Limb (tissue), 2 donors: ENCODE results near the gene LSR.
"Not testable (repeated sequence)": the region's sequence is repeated elsewhere in the genome, so short reads cannot be mapped to it uniquely, and the experiment has no call there.

Experiments used
- DNase-seq, 2 donors: peaks; one replicate each; pipeline ENCODE4 v3.0.0-alpha.2; 2016; ENCODE audit errors: extremely low spot score in 2 of 2

LSR gene

GRCh38 chr19:35219008-35219407 lies 29.8 kb upstream of the LSR start:
- DNase-seq: no peak

GRCh38 chr19:35220315-35220921 lies 28.4 kb upstream of the LSR start:
- no peak for DNase-seq

GRCh38 chr19:35220973-35221590 lies 27.7 kb upstream of the LSR start:
- DNase-seq: not testable (repeated sequence)

GRCh38 chr19:35222373-35223015 lies 26.3 kb upstream of the LSR start:
- no peak for DNase-seq

GRCh38 chr19:35223084-35223790 lies 25.6 kb upstream of the LSR start:
- no peak for DNase-seq

GRCh38 chr19:35223862-35224505 lies 24.8 kb upstream of the LSR start:
- DNase-seq: no peak

- no peak for DNase-seq
Measured at GRCh38 chr19:35224681-35225571, 23.9 kb upstream of the LSR start.

GRCh38 chr19:35225951-35226350 lies 22.9 kb upstream of the LSR start:
- no peak for DNase-seq

GRCh38 chr19:35226748-35227147 lies 22.1 kb upstream of the LSR start:
- DNase-seq: no peak

GRCh38 chr19:35228177-35228930 lies 20.4 kb upstream of the LSR start, which contains the start of gene FAM187B:
Gene FAM187B, minus strand, starts transcription at chr19:35228739. Its CDS starts 59 bp downstream, at chr19:35228680.
- no peak for DNase-seq

- DNase-seq: no peak
Measured at GRCh38 chr19:35229601-35230000, 19.2 kb upstream of the LSR start.

GRCh38 chr19:35231956-35232645 lies 16.7 kb upstream of the LSR start:
- no peak for DNase-seq

- DNase-seq: no peak
Measured at GRCh38 chr19:35232912-35233311, 15.9 kb upstream of the LSR start.

- DNase-seq: no peak
Measured at GRCh38 chr19:35236638-35237400, 12.0 kb upstream of the LSR start.

- not testable (repeated sequence) for DNase-seq
Measured at GRCh38 chr19:35239597-35239996, 9.2 kb upstream of the LSR start.

GRCh38 chr19:35240327-35240726 lies 8.5 kb upstream of the LSR start:
- no peak for DNase-seq

GRCh38 chr19:35241417-35241816 lies 7.4 kb upstream of the LSR start:
- no peak for DNase-seq

GRCh38 chr19:35246466-35247092 lies 2.2 kb upstream of the LSR start:
- DNase-seq: no peak
